Esophagus squamous epithelium (tissue), 5 donors: ENCODE data around the gene RPS8. TPM values are rescaled to one million over a fixed set of nuclear protein-coding genes. Genes with fewer than 3 reads are reported as not detected.

Experiments used
- DNase-seq: peaks from one replicate; lab custom pipeline; 2025; lab: John Stamatoyannopoulos, UW
- H3K27ac ChIP-seq, 4 donors: fragments of 200-600 bp; sonication (generic); one replicate each; pipeline ENCODE4 v1.5.1; 2016 to 2019; ENCODE audit warnings: mild to moderate bottlenecking in 1 of 4
- H3K27me3 ChIP-seq, 4 donors: fragments of 200-600 bp; sonication (generic); 1 replicate in 3 of 4; 2 replicates in 1 of 4; pipeline versions ENCODE4 v1.5.1 to v1.6.0; 2017 to 2021; ENCODE audit warnings: antibody characterized with exemption in 1 of 4
- H3K36me3 ChIP-seq, 3 donors: fragments of 200-600 bp; sonication (generic); one replicate each; pipeline ENCODE4 v1.5.1; 2016 to 2019
- H3K4me1 ChIP-seq, 3 donors: fragments of 200-600 bp; sonication (generic); one replicate each; pipeline ENCODE4 v1.5.1; 2017 to 2019
- H3K4me3 ChIP-seq, 4 donors: fragments of 200-600 bp; sonication (generic); 1 replicate in 3 of 4; 2 replicates in 1 of 4; pipeline ENCODE4 v1.5.1; 2016 to 2019; ENCODE audit warnings: mild to moderate bottlenecking in 2 of 4, moderate library complexity in 1 of 4
- H3K9me3 ChIP-seq, 3 donors: fragments of 200-600 bp; sonication (generic); one replicate each; pipeline ENCODE4 v1.5.1; 2016 to 2019
- CTCF ChIP-seq, 6 experiments: fragments of 450-650 bp in 4 of 6; fragments of 200-600 bp in 2 of 6; sonication (generic) in 2 of 6; IDR thresholded peaks; one replicate each; pipeline ENCODE4 v1.5.1; 2016 to 2019; ENCODE audit warnings: antibody characterized with exemption in 6 of 6, mild to moderate bottlenecking in 4 of 6, moderate library complexity in 4 of 6
- POLR2A ChIP-seq, 4 donors: fragments of 450-650 bp; IDR thresholded peaks; one replicate each; pipeline ENCODE4 v1.6.1; 2017; ENCODE audit warnings: antibody characterized with exemption in 4 of 4, mild to moderate bottlenecking in 4 of 4, moderate library complexity in 3 of 4
- WGBS, 2 donors: methylation state at CpG; one replicate each; pipeline ENCODE4 v1.1.5; 2018; 5-methylcytosine and 5-hydroxymethylcytosine counted together
- intact Hi-C: fragments of 100-400 bp; cut with DNase I; formaldehyde crosslinking; loops from one replicate; pipeline ENCODE4 v1.15.0; 2022
- total RNA-seq, 4 donors: library from RNA; depleted of rRNA; stranded (reverse); fragments of >200 nt; gene quantifications; one replicate each; pipeline ENCODE4 v1.1.0, GENCODE V29; 2016
- donor health status: DM: yes; HTN: yes; CAD: no.

The RPS8 gene
- total RNA-seq, 4 donors from 2014 or later: 1,915 to 3,855 (median 2,689) TPM

GRCh38 chr1:44817771-44818495 is 42.6 kb downstream of the RPS8 start:
- intact Hi-C loops: no loop called here
- H3K36me3 ChIP-seq: peaks cover 0 to 6% (median 0%) of the 10 kb centered on the region in 3 donors
- no peak for DNase-seq
- H3K4me1 ChIP-seq: peaks cover 21 to 74% (median 34%) of the 10 kb centered on the region in 3 donors
- no peak overlapping the region for H3K4me3 ChIP-seq
- TF ChIP-seq CTCF (IDR thresholded peaks at IDR 0.05): no peak
- no peak for TF ChIP-seq POLR2A (IDR thresholded peaks at IDR 0.05)
- peak overlapping the region in 2 of 4 donors; percentile 34 to 87 for H3K27ac ChIP-seq
- WGBS, 2 donors: 92 to 93% methylated on average over 7 to 11 of the region's 11 CpGs
- H3K27me3 ChIP-seq: no peaks in the 10 kb centered on the region
- no peaks in the 10 kb centered on the region for H3K9me3 ChIP-seq

DNA sequence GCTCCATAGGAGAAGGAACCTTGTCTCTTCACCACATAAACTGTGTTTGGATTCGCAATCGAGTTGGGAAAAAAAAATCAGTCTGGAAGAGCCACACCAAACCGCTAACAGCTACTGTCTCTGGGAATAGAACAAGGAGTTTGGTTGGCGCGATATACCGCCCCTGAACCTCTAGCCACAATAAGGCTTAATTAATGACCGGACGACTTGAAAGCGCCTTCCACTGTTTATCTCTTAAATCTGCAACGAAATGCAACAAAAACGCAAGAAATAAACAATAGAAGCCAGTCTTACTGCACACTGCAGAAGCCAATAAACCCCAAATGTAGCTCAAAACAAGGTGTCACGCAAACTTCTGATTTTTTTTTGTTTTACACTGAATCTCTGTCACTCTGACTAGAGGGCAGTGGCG is 43.9 kb downstream of the RPS8 start:
- H3K36me3 ChIP-seq: no peaks in the 10 kb centered on the region
- peak overlapping the region; percentile 39 to 79 (median 52) for H3K4me3 ChIP-seq
- H3K27me3 ChIP-seq: no peaks in the 10 kb centered on the region
- WGBS, 2 donors: 3 to 5% methylated on average over 13 of the region's 13 CpGs
- DNase-seq: no peak
- no peak for TF ChIP-seq POLR2A (IDR thresholded peaks at IDR 0.05)
- TF ChIP-seq CTCF (IDR thresholded peaks at IDR 0.05): no peak
- H3K4me1 ChIP-seq: peaks cover 15 to 61% (median 25%) of the 10 kb centered on the region in 3 donors
- H3K27ac ChIP-seq: peak overlapping the region; percentile 77 to 97 (median 89)
- H3K9me3 ChIP-seq: no peaks in the 10 kb centered on the region
- intact Hi-C loops: no loop called here

- H3K27me3 ChIP-seq: no peaks in the 10 kb centered on the region
- peaks cover 15 to 56% (median 20%) of the 10 kb centered on the region in 3 donors for H3K4me1 ChIP-seq
- intact Hi-C loops: no loop called here
- 0% methylated on average over 27 of the region's 33 CpGs for WGBS, 2 donors
- H3K4me3 ChIP-seq: peak overlapping the region; percentile 39 to 79 (median 52)
- no peaks in the 10 kb centered on the region for H3K36me3 ChIP-seq
- H3K9me3 ChIP-seq: no peaks in the 10 kb centered on the region
- peak; percentile 35 for DNase-seq
- peak in 1 of 6 experiments; percentile 35 for TF ChIP-seq CTCF (IDR thresholded peaks at IDR 0.05)
- peak in 2 of 4 donors; percentile 89 for TF ChIP-seq POLR2A (IDR thresholded peaks at IDR 0.05)
- peak overlapping the region; percentile 77 to 97 (median 89) for H3K27ac ChIP-seq
Measured at GRCh38 chr1:44819608-44820327, 44.4 kb downstream of the RPS8 start.

GRCh38 chr1:44820328-44821239 is 45.2 kb downstream of the RPS8 start:
- Histone ChIP-seq H3K27me3 (no peaks in the 10 kb centered on the region), H3K36me3 (no peaks in the 10 kb centered on the region), H3K4me3 (peak overlapping the region; percentile 39 to 79 (median 52)), H3K4me1 (peaks cover 14 to 48% (median 14%) of the 10 kb centered on the region in 3 donors), H3K9me3 (no peaks in the 10 kb centered on the region), H3K27ac (peak overlapping the region; percentile 77 to 97 (median 89))
- TF ChIP-seq POLR2A (IDR thresholded peaks at IDR 0.05): no peak
- no peak for TF ChIP-seq CTCF (IDR thresholded peaks at IDR 0.05)
- intact Hi-C loops: no loop called here
- DNase-seq: no peak
- 35 to 40% methylated on average over 12 of the region's 25 CpGs for WGBS, 2 donors
